Germinal center (tissue), 1 donor: Measurements from ENCODE around the gene PRPF6.
A peak's percentile ranks its signal among the peaks of the same experiment; 100 is the strongest.
"Not testable (repeated sequence)": the region's sequence is repeated elsewhere in the genome, so short reads cannot be mapped to it uniquely, and the experiment has no call there.

Experiments
- DNase-seq: peaks from one replicate; pipeline ENCODE4 v3.0.0; 2012; ENCODE audit warnings: mixed read lengths, low spot score

PRPF6 gene

GRCh38 chr20:63960654-63961621 is 20.0 kb upstream of the PRPF6 start:
- not testable (repeated sequence) for DNase-seq

- DNase-seq, result no peak
Measured at GRCh38 chr20:63961664-63962425, 19.1 kb upstream of the PRPF6 start.

GRCh38 chr20:63962426-63963347 is 18.2 kb upstream of the PRPF6 start:
- DNase-seq, result no peak

GRCh38 chr20:63963348-63963741 is 17.6 kb upstream of the PRPF6 start:
- no peak for DNase-seq

- no peak for DNase-seq
Measured at GRCh38 chr20:63963784-63964301, 17.1 kb upstream of the PRPF6 start.

GRCh38 chr20:63964412-63964811 is 16.5 kb upstream of the PRPF6 start:
- no peak for DNase-seq

- DNase-seq, result no peak
Measured at GRCh38 chr20:63966172-63966943, 14.6 kb upstream of the PRPF6 start.

- no peak for DNase-seq
Measured at GRCh38 chr20:63966944-63967322, 14.0 kb upstream of the PRPF6 start.

- no peak for DNase-seq
Measured at GRCh38 chr20:63967330-63968135, 13.4 kb upstream of the PRPF6 start.

- no peak for DNase-seq
Measured at GRCh38 chr20:63968136-63968927, 12.6 kb upstream of the PRPF6 start.

GRCh38 chr20:63968928-63969760 is 11.8 kb upstream of the PRPF6 start:
- DNase-seq, result no peak

- peak; percentile 59 for DNase-seq
Measured at GRCh38 chr20:63969838-63970713, 10.9 kb upstream of the PRPF6 start, which contains the start of gene ZNF512B. Gene ZNF512B, minus strand, starts transcription at chr20:63969930. Its CDS starts 1,980 bp downstream, at chr20:63967950.

GRCh38 chr20:63970714-63971431 is 10.1 kb upstream of the PRPF6 start:
- no peak for DNase-seq

- DNase-seq, result not testable (repeated sequence)
Measured at GRCh38 chr20:63971960-63972311, 9.0 kb upstream of the PRPF6 start.

GRCh38 chr20:63972312-63973159 is 8.4 kb upstream of the PRPF6 start:
- DNase-seq, result no peak

- no peak for DNase-seq
Measured at GRCh38 chr20:63973160-63973479, 7.8 kb upstream of the PRPF6 start.
